Endothelial cell of umbilical vein (primary cell): ENCODE results near the gene SLC24A3. TPM values are rescaled to one million over a fixed set of nuclear protein-coding genes. Genes with fewer than 3 reads are reported as not detected.

ENCODE experiments used
- BruUV-seq: library from RNA; stranded (reverse); fragments of 400-500 nt; replicated peaks from 2 replicates; lab custom pipeline; 2021; lab: Mats Ljungman, UMichigan
- CTCF ChIA-PET: fragments of 300-600, 350-600 bp; sonication (Branson Sonifier 250); formaldehyde crosslinking; loops from one replicate; lab custom pipeline; 2021; ENCODE audit warnings: antibody characterized with exemption, inconsistent platforms; lab: Charles Lee
- POLR2A ChIA-PET: fragments of 300-600, 350-600 bp; sonication (Branson Sonifier 250); formaldehyde crosslinking; loops from one replicate; lab custom pipeline; 2021; ENCODE audit warnings: antibody characterized with exemption, inconsistent platforms; lab: Charles Lee
- DNase-seq: peaks from one replicate; pipeline ENCODE4 v3.0.0-alpha.2; 2011; ENCODE audit warnings: low read depth, low spot score
- FAIRE-seq: peaks from 2 replicates; lab custom pipeline; 2011; peaks lifted over from hg19 to GRCh38; lab: Jason Lieb, UNC
- H2AFZ ChIP-seq: 2 replicates; pipeline ENCODE4 v1.6.0; 2012; ENCODE audit warnings: low read depth, low read length, control low read depth, inconsistent platforms
- H3K27ac ChIP-seq: 2 replicates; pipeline ENCODE4 v1.5.1; 2011; ENCODE audit warnings: low read depth, mild to moderate bottlenecking, control low read depth, low read length, moderate library complexity; ENCODE audit not compliant: insufficient read depth
- H3K27me3 ChIP-seq, 2 experiments: 2 replicates each; pipeline versions ENCODE4 v1.6.0 to v1.6.1; 2011; ENCODE audit warnings: low read length in 2 of 2, mixed read lengths in 1 of 2; ENCODE audit not compliant: control insufficient read depth in 2 of 2, insufficient read depth in 2 of 2
- H3K36me3 ChIP-seq, 2 experiments: 2 replicates in 1 of 2; 3 replicates in 1 of 2; pipeline ENCODE4 v1.5.1; 2011; ENCODE audit warnings: low read length in 2 of 2, mild to moderate bottlenecking in 1 of 2, moderate library complexity in 1 of 2; ENCODE audit not compliant: control insufficient read depth in 2 of 2, insufficient read depth in 2 of 2; ENCODE audit errors: extremely low read depth in 1 of 2
- H3K4me1 ChIP-seq: 3 replicates; pipeline ENCODE4 v1.5.1; 2011; ENCODE audit warnings: mild to moderate bottlenecking, low read length; ENCODE audit not compliant: control insufficient read depth, insufficient read depth; ENCODE audit errors: extremely low read depth
- H3K4me2 ChIP-seq: 2 replicates; pipeline ENCODE4 v1.6.1; 2011; ENCODE audit warnings: low read length, control low read depth, mixed read lengths; ENCODE audit not compliant: insufficient read depth
- H3K4me3 ChIP-seq, 3 experiments: fragments of 200-600 bp in 1 of 3; sonication (generic), shearing (Covaris generic) in 1 of 3; replicated peaks in 1 of 3; 2 replicates each; pipeline ENCODE4 v1.5.1; 2011 to 2016; ENCODE audit warnings: control low read depth in 3 of 3, low read length in 3 of 3, mild to moderate bottlenecking in 2 of 3, inconsistent platforms in 1 of 3, low read depth in 1 of 3, moderate library complexity in 1 of 3; ENCODE audit not compliant: insufficient read depth in 1 of 3
- H3K79me2 ChIP-seq: 2 replicates; pipeline ENCODE4 v1.6.0; 2012; ENCODE audit warnings: low read length, inconsistent platforms; ENCODE audit not compliant: control insufficient read depth, insufficient read depth
- H3K9ac ChIP-seq: replicated peaks from 2 replicates; pipeline ENCODE3; 2011; ENCODE audit warnings: low read length, control low read depth; ENCODE audit not compliant: insufficient read depth; ENCODE audit errors: extremely low read depth
- H3K9me1 ChIP-seq: replicated peaks from 3 replicates; pipeline ENCODE4 v1.6.0; 2011; ENCODE audit warnings: mild to moderate bottlenecking, low read length; ENCODE audit not compliant: control insufficient read depth, insufficient read depth; ENCODE audit errors: extremely low read depth
- H3K9me3 ChIP-seq: replicated peaks from 2 replicates; pipeline ENCODE4 v1.5.1; 2012; ENCODE audit warnings: low read length, inconsistent platforms; ENCODE audit not compliant: control insufficient read depth, insufficient read depth
- H4K20me1 ChIP-seq: replicated peaks from 2 replicates; pipeline ENCODE3; 2011; ENCODE audit warnings: mild to moderate bottlenecking, low read length; ENCODE audit not compliant: control insufficient read depth, insufficient read depth; ENCODE audit errors: extremely low read depth
- CTCF ChIP-seq, 2 donors: IDR thresholded peaks; 1 replicate in 1 of 2; 2 replicates in 1 of 2; pipeline ENCODE4 v1.5.1; 2011; ENCODE audit warnings: low read length in 2 of 2, mild to moderate bottlenecking in 2 of 2, moderate library complexity in 2 of 2, control low read depth in 1 of 2, inconsistent platforms in 1 of 2, low read depth in 1 of 2; ENCODE audit not compliant: insufficient read depth in 1 of 2; ENCODE audit errors: extremely low read depth in 1 of 2
- EZH2 ChIP-seq: IDR thresholded peaks from 2 replicates; pipeline ENCODE4 v1.6.1; 2012; ENCODE audit warnings: borderline replicate concordance, low read depth, mild to moderate bottlenecking, moderate library complexity, low read length, inconsistent platforms; ENCODE audit not compliant: severe bottlenecking
- FOS ChIP-seq: IDR thresholded peaks from 2 replicates; pipeline ENCODE4 v1.6.1; 2011; ENCODE audit warnings: mild to moderate bottlenecking, low read length, moderate library complexity, borderline replicate concordance; ENCODE audit not compliant: insufficient read depth
- GATA2 ChIP-seq: IDR thresholded peaks from 2 replicates; pipeline ENCODE4 v1.7.0; 2011; ENCODE audit warnings: low read depth, mild to moderate bottlenecking, moderate library complexity, mixed read lengths, low read length; ENCODE audit not compliant: insufficient read length, insufficient read depth
- JUN ChIP-seq: IDR thresholded peaks from 2 replicates; pipeline ENCODE4 v1.6.1; 2011; ENCODE audit warnings: borderline replicate concordance, low read depth; ENCODE audit not compliant: insufficient read length, insufficient read depth
- MAX ChIP-seq: IDR thresholded peaks from 2 replicates; pipeline ENCODE4 v1.6.1; 2011; ENCODE audit not compliant: insufficient read depth, insufficient read length
- MYC ChIP-seq: IDR thresholded peaks from one replicate; pipeline ENCODE4 v1.6.1; 2011; ENCODE audit warnings: mild to moderate bottlenecking, low read depth, low read length
- POLR2A ChIP-seq: IDR thresholded peaks from 2 replicates; pipeline ENCODE4 v1.6.1; 2012; ENCODE audit warnings: low read depth, mild to moderate bottlenecking, control low read depth, low read length
- POLR2AphosphoS5 ChIP-seq: IDR thresholded peaks from 2 replicates; pipeline ENCODE4 v1.6.1; 2012; ENCODE audit warnings: low read depth, mild to moderate bottlenecking, control low read depth, low read length, moderate library complexity; ENCODE audit not compliant: insufficient read depth
- dilution Hi-C: fragments of 300-500 bp; cut with MboI; formaldehyde crosslinking; loops from one replicate; pipeline ENCODE4 v1.15.0; 2019; ENCODE audit warnings: low sequenced_read_pairs; ENCODE audit not compliant: extremely low pct_ligation_motif_present
- intact Hi-C: fragments of 100-400 bp; cut with micrococcal nuclease; formaldehyde crosslinking; loops from one replicate; pipeline ENCODE4 v1.10.0; 2022
- polyA plus RNA-seq, 4 experiments: library from polyadenylated mRNA; depleted of rRNA in 3 of 4; stranded (reverse) in 3 of 4; unstranded in 1 of 4; fragments of >200 nt; gene quantifications; 2 replicates each; pipeline versions ENCODE4 v1.2.1 to v1.2.3, GENCODE V29; 2011 to 2012; ENCODE audit warnings: missing spikeins in 1 of 4
- total RNA-seq: library from RNA; stranded (reverse); gene quantifications from 2 replicates; pipeline ENCODE4 v1.2.3, GENCODE V29; 2021

SLC24A3 gene
- total and polyA plus RNA-seq, 2 donors (not counting 3 experiments of a cell fraction or from before 2014, with no cell fraction given), result not detected

GRCh38 chr20:19321176-19321575, 108.7 kb downstream of the SLC24A3 start:
- H4K20me1 ChIP-seq, result no peaks in the 10 kb centered on the region
- H3K36me3 ChIP-seq, result no peaks in the 10 kb centered on the region
- H3K79me2 ChIP-seq, result no peaks in the 10 kb centered on the region
- no peak overlapping the region for H3K9ac ChIP-seq
- TF ChIP-seq GATA2 (no peak), CTCF (IDR thresholded peaks at IDR 0.05; ENCODE audit: extremely low read depth in 1 of 2, insufficient read depth in 1 of 2, low read depth in 1 of 2, low read length in 2 of 2) (no peak), POLR2AphosphoS5 (no peak), POLR2A (no peak), MYC (no peak), FOS (no peak), MAX (no peak), EZH2 (no peak), JUN (no peak)
- no peaks in the 10 kb centered on the region for H3K9me1 ChIP-seq
- H2AFZ ChIP-seq, result no peak overlapping the region
- H3K4me1 ChIP-seq, result no peaks in the 10 kb centered on the region
- no peaks in the 10 kb centered on the region for H3K9me3 ChIP-seq
- POLR2A ChIA-PET, result no interaction called here
- no peak for FAIRE-seq
- no TSS peak for BruUV-seq
- no peak for DNase-seq
- CTCF ChIA-PET, result no interaction called here
- no peak overlapping the region for H3K27ac ChIP-seq
- intact Hi-C loops, result no loop called here
- no peak overlapping the region for H3K4me2 ChIP-seq
- H3K27me3 ChIP-seq, result no peaks in the 10 kb centered on the region
- dilution Hi-C loops, result no loop called here
- H3K4me3 ChIP-seq, result no peak overlapping the region
